PC-3 (cell line): Measurements from ENCODE around the gene SLC2A4RG.

ENCODE experiments used
- CTCF ChIP-seq: fragments of 300-600 bp; sonication (generic); conservative IDR thresholded peaks from 2 replicates; pipeline ENCODE4 v1.5.1; 2017; ENCODE audit warnings: antibody characterized with exemption, low read depth, mild to moderate bottlenecking, low read length
- EZH2 ChIP-seq: fragments of 300-600 bp; sonication (generic); IDR thresholded peaks from one replicate; pipeline ENCODE4 v1.6.1; 2017; ENCODE audit warnings: antibody characterized with exemption, mild to moderate bottlenecking, low read length; ENCODE audit not compliant: unreplicated experiment
- EZH2phosphoT487 ChIP-seq: fragments of 300-600 bp; sonication (generic); IDR thresholded peaks from 2 replicates; pipeline ENCODE4 v1.6.1; 2018; ENCODE audit warnings: mild to moderate bottlenecking, antibody characterized with exemption, low read length, borderline replicate concordance

GRCh38 chr20:63772781-63773518 is 33.4 kb downstream of the SLC2A4RG start:
- TF ChIP-seq EZH2phosphoT487 (no peak), CTCF (no peak), EZH2 (no peak)
